Posterior cingulate gyrus (tissue), 11 donors: ENCODE results near the gene DLEC1.
"Not testable (repeated sequence)": the region's sequence is repeated elsewhere in the genome, so short reads cannot be mapped to it uniquely, and the experiment has no call there.

ENCODE experiments used
- DNase-seq, 10 donors: peaks; one replicate each; pipeline versions ENCODE4 v3.0.0 to v3.0.0-alpha.2; 2020 to 2021; ENCODE audit warnings: mixed read lengths in 3 of 10
- intact Hi-C: fragments of 100-400 bp; cut with DNase I; formaldehyde crosslinking; loops from one replicate; pipeline ENCODE4 v1.15.1; 2023

The DLEC1 gene

DNA sequence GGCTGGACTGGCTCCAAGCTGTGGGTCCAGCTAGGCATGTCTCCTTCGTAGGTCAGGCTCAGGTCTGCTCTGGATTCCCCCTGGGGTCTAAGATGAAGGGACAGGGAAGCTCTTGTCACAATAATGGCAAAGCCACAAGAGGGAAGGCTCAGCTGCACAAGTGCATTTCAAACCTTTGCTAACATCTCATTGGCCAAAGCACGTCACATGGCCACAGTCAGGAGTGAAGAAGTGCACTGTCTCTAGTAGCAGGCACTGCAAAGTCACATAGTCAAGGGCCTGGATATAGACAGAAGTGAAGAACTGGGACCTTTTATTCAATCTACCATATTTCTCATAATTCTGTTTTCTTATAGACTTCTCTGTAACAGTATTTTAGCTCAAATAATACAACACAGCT, 20.1 kb downstream of the DLEC1 start:
- no peak for DNase-seq
- intact Hi-C loops: no loop called here

GRCh38 chr3:38059591-38059990, 20.6 kb downstream of the DLEC1 start:
- intact Hi-C loops: no loop called here
- DNase-seq: no peak

- DNase-seq: no peak
- intact Hi-C loops: no loop called here
These were observed 23.8 kb downstream of the DLEC1 start for GRCh38 chr3:38062809-38063208.

DNA sequence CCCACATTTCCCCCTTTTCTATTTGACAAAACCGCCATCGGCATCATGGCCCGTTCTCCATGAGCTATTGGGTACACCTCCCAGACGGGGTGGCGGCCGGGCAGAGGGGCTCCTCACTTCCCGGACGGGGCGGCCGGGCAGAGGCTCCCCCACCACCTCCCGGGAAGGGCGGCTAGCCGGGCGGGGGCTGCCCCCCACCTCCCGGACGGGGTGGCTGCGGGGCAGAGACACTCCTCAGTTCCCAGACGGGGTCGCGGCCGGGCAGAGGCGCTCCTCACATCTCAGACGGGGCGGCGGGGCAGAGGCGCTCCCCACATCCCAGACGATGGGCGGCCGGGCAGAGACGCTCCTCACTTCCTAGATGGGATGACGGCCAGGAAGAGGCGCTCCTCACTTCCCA, 25.4 kb downstream of the DLEC1 start:
- DNase-seq, intact Hi-C loops: not testable (repeated sequence)

DNA sequence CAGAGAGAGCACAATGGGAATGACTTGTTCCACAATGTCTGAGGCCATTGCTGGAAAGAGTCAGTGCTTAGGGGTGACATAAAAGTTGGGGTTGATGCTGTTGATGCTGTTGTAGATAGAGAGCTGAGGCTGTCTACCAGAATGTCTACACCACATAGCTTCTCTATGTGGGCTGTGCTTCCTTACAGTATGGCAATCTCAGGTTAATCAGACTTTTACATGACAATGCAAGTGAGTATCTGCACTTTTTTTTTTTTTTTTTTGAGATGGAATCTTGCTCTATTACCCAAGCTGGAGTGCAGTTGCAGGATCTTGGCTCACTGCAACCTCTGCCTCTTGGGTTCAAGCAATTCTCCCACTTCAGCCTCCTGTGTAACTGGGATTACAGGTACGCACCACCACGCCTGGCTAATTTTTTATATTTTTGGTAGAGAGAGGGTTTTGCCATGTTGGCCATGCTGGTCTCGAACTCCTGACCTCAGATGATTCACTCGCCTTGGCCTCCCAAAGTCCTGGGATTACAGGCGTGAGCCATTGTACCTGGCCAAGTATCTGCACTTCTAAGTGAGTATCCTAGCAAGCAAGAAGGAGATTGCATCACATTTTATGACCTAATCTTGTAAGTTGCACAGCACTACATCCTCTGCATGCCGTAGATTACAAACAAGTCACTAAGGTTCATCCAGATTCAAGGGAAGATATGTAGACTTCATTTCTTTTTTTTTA, 28.7 kb downstream of the DLEC1 start:
- intact Hi-C loops: no loop called here
- DNase-seq: no peak

GRCh38 chr3:38070013-38070412, 31.0 kb downstream of the DLEC1 start:
- DNase-seq: no peak

GRCh38 chr3:38077073-38077472, 38.1 kb downstream of the DLEC1 start:
- DNase-seq, intact Hi-C loops: not testable (repeated sequence)

More at GRCh38 chr3:38070013-38070412, 31.0 kb downstream of the DLEC1 start:
- intact Hi-C loops: no loop called here

GRCh38 chr3:38082296-38082695, 43.3 kb downstream of the DLEC1 start:
- intact Hi-C loops, DNase-seq: not testable (repeated sequence)

- intact Hi-C loops, DNase-seq: not testable (repeated sequence)
These were observed 44.2 kb downstream of the DLEC1 start for GRCh38 chr3:38083254-38083653.

GRCh38 chr3:38083871-38084333, 44.9 kb downstream of the DLEC1 start:
- DNase-seq: no peak
- intact Hi-C loops: no loop called here

- no peak for DNase-seq
- intact Hi-C loops: no loop called here
These were observed 45.6 kb downstream of the DLEC1 start for GRCh38 chr3:38084334-38085310.

GRCh38 chr3:38085311-38085942, 46.4 kb downstream of the DLEC1 start:
- intact Hi-C loops: no loop called here
- no peak for DNase-seq

DNA sequence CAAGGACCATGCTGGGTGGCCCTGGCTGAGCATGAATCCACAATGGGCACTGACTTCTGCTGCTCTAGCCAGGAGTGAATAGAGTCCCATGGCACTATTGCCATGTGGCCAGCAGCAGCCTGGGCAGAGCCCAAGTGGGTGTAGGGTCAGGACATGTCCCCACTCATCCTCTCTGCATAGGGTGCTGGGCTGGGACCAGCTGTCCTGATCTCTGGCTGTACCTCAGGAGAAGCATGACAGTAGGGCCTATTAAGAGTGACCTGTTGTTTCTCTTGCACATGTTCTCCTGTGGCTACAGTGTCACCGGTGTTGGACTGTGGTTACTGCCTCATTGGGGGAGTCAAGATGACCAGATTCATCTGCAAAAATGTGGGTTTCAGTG, 46.9 kb downstream of the DLEC1 start:
- intact Hi-C loops: no loop called here
- DNase-seq: no peak

GRCh38 chr3:38086496-38086895, 47.5 kb downstream of the DLEC1 start:
- intact Hi-C loops: no loop called here

DNA sequence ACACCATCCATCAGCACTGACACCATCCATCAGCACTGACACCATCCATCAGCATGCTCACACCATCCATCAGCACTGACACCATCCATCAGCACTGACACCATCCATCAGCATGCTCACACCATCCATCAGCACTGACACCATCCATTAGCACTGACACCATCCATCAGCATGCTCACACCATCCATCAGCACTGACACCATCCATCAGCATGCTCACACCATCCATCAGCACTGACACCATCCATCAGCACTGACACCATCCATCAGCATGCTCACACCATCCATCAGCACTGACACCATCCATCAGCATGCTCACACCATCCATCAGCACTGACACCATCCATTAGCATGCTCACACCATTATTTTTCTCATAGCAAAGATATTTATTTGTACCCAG, 48.3 kb downstream of the DLEC1 start:
- DNase-seq, intact Hi-C loops: not testable (repeated sequence)

More at GRCh38 chr3:38086496-38086895, 47.5 kb downstream of the DLEC1 start:
- no peak for DNase-seq

DNA sequence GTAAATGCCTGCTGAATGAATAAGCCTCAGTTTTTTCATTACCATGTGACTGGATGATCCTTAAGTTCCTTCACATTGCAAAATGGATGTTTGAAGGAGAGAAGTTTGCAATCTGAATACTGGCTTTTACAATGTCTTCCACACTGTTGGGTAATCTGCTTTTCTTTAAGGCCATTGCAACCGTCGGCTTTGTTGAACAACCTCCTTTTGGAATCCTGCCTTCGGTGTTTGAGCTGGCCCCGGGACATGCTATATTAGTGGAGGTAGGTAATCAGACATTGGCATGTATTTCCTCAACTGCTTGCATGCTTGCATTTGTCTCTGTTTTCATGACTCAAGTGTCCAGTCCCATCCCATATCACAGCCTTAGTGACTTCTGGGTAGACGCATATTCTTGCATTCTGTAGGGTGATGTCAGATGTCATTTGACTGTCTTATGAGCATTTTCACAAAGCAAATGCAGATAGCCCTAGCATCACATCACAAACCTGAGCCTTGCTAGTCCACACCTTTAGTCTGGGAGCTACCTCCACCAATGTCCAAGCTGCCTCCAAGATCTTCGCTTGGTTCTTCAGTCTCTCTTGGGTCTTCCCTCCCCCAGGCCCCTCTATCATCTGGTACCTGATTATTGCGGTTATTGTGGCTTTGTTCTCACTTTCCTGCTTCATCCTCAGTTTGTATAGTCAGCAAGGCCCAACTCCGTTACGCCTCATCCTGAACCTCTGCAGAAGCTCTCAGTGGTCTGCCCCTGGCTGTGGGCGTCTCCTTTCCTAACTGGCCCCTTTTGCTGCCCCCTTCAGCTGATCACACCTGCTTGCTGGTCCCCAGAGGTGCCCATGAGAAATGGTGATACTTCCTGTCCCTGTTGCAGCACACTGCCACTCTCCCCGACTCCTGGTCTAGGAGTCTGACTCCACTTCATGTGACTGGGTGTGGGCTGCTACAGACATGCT, 49.4 kb downstream of the DLEC1 start:
- no peak for DNase-seq
- intact Hi-C loops: no loop called here

- intact Hi-C loops: no loop called here
- DNase-seq: no peak
These were observed 50.2 kb downstream of the DLEC1 start for GRCh38 chr3:38089163-38089562.

GRCh38 chr3:38090453-38090852, 51.4 kb downstream of the DLEC1 start:
- intact Hi-C loops: no loop called here
- no peak for DNase-seq

- peak in 1 of 10 donors; percentile 53 for DNase-seq
These were observed 56.0 kb downstream of the DLEC1 start for GRCh38 chr3:38094999-38095398.

More at GRCh38 chr3:38094999-38095398, 56.0 kb downstream of the DLEC1 start:
- intact Hi-C loops: no loop called here
